Muscle layer of colon (tissue), 2 donors: ENCODE measurements around the gene DNALI1.
"Not testable (repeated sequence)": the region's sequence is repeated elsewhere in the genome, so short reads cannot be mapped to it uniquely, and the experiment has no call there.

Source experiments
- H3K27ac ChIP-seq: one replicate; pipeline ENCODE4 v1.7.0; 2013; ENCODE audit warnings: low read depth, mild to moderate bottlenecking, low read length, moderate library complexity
- H3K27me3 ChIP-seq, 2 donors: one replicate each; pipeline ENCODE4 v1.7.0; 2013; ENCODE audit warnings: low read length in 2 of 2, mild to moderate bottlenecking in 2 of 2; ENCODE audit not compliant: insufficient read depth in 2 of 2, control insufficient read depth in 1 of 2
- H3K36me3 ChIP-seq: one replicate; pipeline ENCODE4 v1.7.0; 2013; ENCODE audit warnings: mild to moderate bottlenecking, low read length; ENCODE audit not compliant: insufficient read depth
- H3K4me1 ChIP-seq: one replicate; pipeline ENCODE4 v1.7.0; 2013; ENCODE audit warnings: mild to moderate bottlenecking, low read length; ENCODE audit not compliant: insufficient read depth
- H3K4me3 ChIP-seq, 2 donors: one replicate each; pipeline ENCODE4 v1.7.0; 2013; ENCODE audit warnings: low read length in 2 of 2, low read depth in 1 of 2, mild to moderate bottlenecking in 1 of 2, moderate library complexity in 1 of 2
- H3K9ac ChIP-seq: one replicate; pipeline ENCODE4 v1.7.0; 2013; ENCODE audit warnings: low read length
- H3K9me3 ChIP-seq: one replicate; pipeline ENCODE4 v1.7.0; 2013; ENCODE audit warnings: mild to moderate bottlenecking, low read length
- donor health status: abdominal sarcoma.
- donor health status: Adenocarcinoma of cecum.

DNALI1 gene

GRCh38 chr1:37575692-37576091, 19.0 kb downstream of the DNALI1 start:
- Histone ChIP-seq H3K9ac (no peak overlapping the region), H3K9me3 (no peaks in the 10 kb centered on the region), H3K4me3 (no peak overlapping the region), H3K4me1 (peaks cover 25% of the 10 kb centered on the region), H3K27me3 (no peaks in the 10 kb centered on the region), H3K36me3 (peaks cover 51% of the 10 kb centered on the region), H3K27ac (peak overlapping the region; percentile 45)

GRCh38 chr1:37584544-37584943, 27.8 kb downstream of the DNALI1 start:
- peaks cover 63% of the 10 kb centered on the region for H3K36me3 ChIP-seq
- not testable (repeated sequence) for H3K4me1 ChIP-seq, H3K9ac ChIP-seq, H3K27me3 ChIP-seq, H3K27ac ChIP-seq, H3K4me3 ChIP-seq, H3K9me3 ChIP-seq

GRCh38 chr1:37588939-37589338, 32.2 kb downstream of the DNALI1 start:
- no peak overlapping the region for H3K4me3 ChIP-seq
- no peaks in the 10 kb centered on the region for H3K9me3 ChIP-seq
- H3K27ac ChIP-seq, result no peak overlapping the region
- H3K9ac ChIP-seq, result no peak overlapping the region
- peaks cover 54% of the 10 kb centered on the region for H3K36me3 ChIP-seq
- peaks cover 2% of the 10 kb centered on the region for H3K4me1 ChIP-seq
- no peaks in the 10 kb centered on the region for H3K27me3 ChIP-seq

GRCh38 chr1:37593726-37594125, 37.0 kb downstream of the DNALI1 start:
- H3K9ac ChIP-seq, result no peak overlapping the region
- H3K36me3 ChIP-seq, result peaks cover 28% of the 10 kb centered on the region
- no peaks in the 10 kb centered on the region for H3K9me3 ChIP-seq
- H3K27me3 ChIP-seq, result no peaks in the 10 kb centered on the region
- H3K27ac ChIP-seq, result no peak overlapping the region
- no peak overlapping the region for H3K4me3 ChIP-seq
- peaks cover 22% of the 10 kb centered on the region for H3K4me1 ChIP-seq

GRCh38 chr1:37595440-37596181, 38.9 kb downstream of the DNALI1 start, which contains the start of gene GNL2:
TSS of gene GNL2 (minus strand) at chr1:37595937. CDS start at chr1:37595822, 115 bp downstream.
- Histone ChIP-seq H3K36me3 (peaks cover 24% of the 10 kb centered on the region), H3K27ac (peak within 1 kb of the TSS; percentile 28), H3K4me1 (peaks cover 22% of the 10 kb centered on the region), H3K27me3 (no peaks in the 10 kb centered on the region), H3K9me3 (no peaks in the 10 kb centered on the region), H3K4me3 (peak within 1 kb of the TSS; percentile 39 to 99), H3K9ac (peak within 1 kb of the TSS; percentile 88)

GRCh38 chr1:37596182-37596667, 39.5 kb downstream of the DNALI1 start:
- peak overlapping the region; percentile 88 for H3K9ac ChIP-seq
- H3K4me1 ChIP-seq, result peaks cover 22% of the 10 kb centered on the region
- no peaks in the 10 kb centered on the region for H3K27me3 ChIP-seq
- peak overlapping the region; percentile 39 to 99 for H3K4me3 ChIP-seq
- peaks cover 18% of the 10 kb centered on the region for H3K36me3 ChIP-seq
- no peaks in the 10 kb centered on the region for H3K9me3 ChIP-seq
- H3K27ac ChIP-seq, result peak overlapping the region; percentile 28

- Histone ChIP-seq H3K27ac (no peak overlapping the region), H3K9ac (no peak overlapping the region), H3K4me3 (no peak overlapping the region), H3K27me3 (no peaks in the 10 kb centered on the region), H3K36me3 (no peaks in the 10 kb centered on the region), H3K9me3 (no peaks in the 10 kb centered on the region), H3K4me1 (peaks cover 19% of the 10 kb centered on the region)
These were observed 43.2 kb downstream of the DNALI1 start for GRCh38 chr1:37599940-37600339.

- Histone ChIP-seq H3K36me3 (no peaks in the 10 kb centered on the region), H3K9ac (no peak overlapping the region), H3K4me1 (peaks cover 26% of the 10 kb centered on the region), H3K9me3 (no peaks in the 10 kb centered on the region), H3K27ac (no peak overlapping the region), H3K4me3 (no peak overlapping the region), H3K27me3 (no peaks in the 10 kb centered on the region)
These were observed 44.7 kb downstream of the DNALI1 start for GRCh38 chr1:37601441-37601840.

- Histone ChIP-seq H3K27me3 (no peaks in the 10 kb centered on the region), H3K36me3 (no peaks in the 10 kb centered on the region), H3K9ac (no peak overlapping the region), H3K9me3 (no peaks in the 10 kb centered on the region), H3K4me3 (no peak overlapping the region), H3K27ac (no peak overlapping the region), H3K4me1 (peaks cover 29% of the 10 kb centered on the region)
These were observed 46.3 kb downstream of the DNALI1 start for GRCh38 chr1:37602750-37603694.

GRCh38 chr1:37605061-37605650, 48.4 kb downstream of the DNALI1 start:
- peaks cover 44% of the 10 kb centered on the region for H3K4me1 ChIP-seq
- H3K27me3 ChIP-seq, result no peaks in the 10 kb centered on the region
- H3K9me3 ChIP-seq, result no peaks in the 10 kb centered on the region
- H3K36me3 ChIP-seq, result no peaks in the 10 kb centered on the region
- no peak overlapping the region for H3K9ac ChIP-seq
- H3K27ac ChIP-seq, result no peak overlapping the region
- H3K4me3 ChIP-seq, result no peak overlapping the region

- H3K9ac ChIP-seq, result no peak overlapping the region
- H3K4me1 ChIP-seq, result peaks cover 44% of the 10 kb centered on the region
- no peak overlapping the region for H3K27ac ChIP-seq
- H3K27me3 ChIP-seq, result no peaks in the 10 kb centered on the region
- no peaks in the 10 kb centered on the region for H3K9me3 ChIP-seq
- H3K4me3 ChIP-seq, result no peak overlapping the region
- no peaks in the 10 kb centered on the region for H3K36me3 ChIP-seq
These were observed 49.2 kb downstream of the DNALI1 start for GRCh38 chr1:37605806-37606474.
